PC-3 (cell line): ENCODE measurements around the gene TM4SF18.

Experiments used
- EZH2 ChIP-seq: fragments of 300-600 bp; sonication (generic); IDR thresholded peaks from one replicate; pipeline ENCODE4 v1.6.1; 2017; ENCODE audit warnings: antibody characterized with exemption, mild to moderate bottlenecking, low read length; ENCODE audit not compliant: unreplicated experiment
- EZH2phosphoT487 ChIP-seq: fragments of 300-600 bp; sonication (generic); IDR thresholded peaks from 2 replicates; pipeline ENCODE4 v1.6.1; 2018; ENCODE audit warnings: mild to moderate bottlenecking, antibody characterized with exemption, low read length, borderline replicate concordance
- TF ChIP-seq, protein P1 (sequence below): fragments of 300-600 bp; sonication (generic); conservative IDR thresholded peaks from 2 replicates; pipeline ENCODE4 v1.5.1; 2017; ENCODE audit warnings: antibody characterized with exemption, low read depth, mild to moderate bottlenecking, low read length

DNA sequence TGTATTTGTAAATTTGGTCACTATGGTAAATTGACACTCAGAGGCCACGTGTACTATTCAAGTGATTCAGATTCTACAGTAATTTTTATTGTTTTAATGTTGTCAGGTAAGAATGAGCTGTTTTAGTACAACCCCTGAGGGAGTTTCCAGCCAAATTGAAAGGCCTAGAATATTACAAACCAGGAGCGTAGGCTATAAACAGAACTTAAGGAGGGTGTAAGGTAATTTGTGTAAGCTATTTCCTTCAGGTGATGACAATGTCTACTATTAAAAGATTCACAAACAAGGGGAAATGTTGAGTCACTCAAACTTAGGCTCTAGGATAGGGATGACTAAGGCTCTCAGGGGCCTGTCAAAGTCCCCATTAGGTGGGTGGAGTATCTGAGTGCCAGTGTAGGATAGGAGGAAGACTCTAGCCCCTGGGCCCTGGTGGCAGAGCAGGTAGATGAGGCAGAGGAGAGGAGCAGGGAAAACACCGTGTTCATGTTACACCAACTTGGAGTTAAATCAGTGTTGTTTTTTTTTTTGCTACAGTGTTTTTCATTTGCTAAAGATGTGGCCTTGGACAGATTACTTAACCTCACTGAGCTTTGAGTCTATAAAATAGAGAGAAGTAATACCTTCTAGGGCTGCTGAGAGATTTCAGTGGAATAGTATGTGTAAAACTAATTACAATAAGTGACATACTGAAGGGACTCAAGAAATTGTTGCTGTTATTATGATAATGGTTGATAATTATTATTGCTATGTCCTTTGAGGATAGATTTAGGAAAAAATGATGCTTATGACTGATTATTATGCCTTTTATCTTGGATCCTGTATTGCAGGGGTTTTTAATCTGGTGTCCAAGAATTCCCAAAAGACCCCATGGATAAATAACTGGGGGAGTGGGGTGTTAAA, 33.8 kb upstream of the TM4SF18 start:
- TF ChIP-seq, protein P1, sequence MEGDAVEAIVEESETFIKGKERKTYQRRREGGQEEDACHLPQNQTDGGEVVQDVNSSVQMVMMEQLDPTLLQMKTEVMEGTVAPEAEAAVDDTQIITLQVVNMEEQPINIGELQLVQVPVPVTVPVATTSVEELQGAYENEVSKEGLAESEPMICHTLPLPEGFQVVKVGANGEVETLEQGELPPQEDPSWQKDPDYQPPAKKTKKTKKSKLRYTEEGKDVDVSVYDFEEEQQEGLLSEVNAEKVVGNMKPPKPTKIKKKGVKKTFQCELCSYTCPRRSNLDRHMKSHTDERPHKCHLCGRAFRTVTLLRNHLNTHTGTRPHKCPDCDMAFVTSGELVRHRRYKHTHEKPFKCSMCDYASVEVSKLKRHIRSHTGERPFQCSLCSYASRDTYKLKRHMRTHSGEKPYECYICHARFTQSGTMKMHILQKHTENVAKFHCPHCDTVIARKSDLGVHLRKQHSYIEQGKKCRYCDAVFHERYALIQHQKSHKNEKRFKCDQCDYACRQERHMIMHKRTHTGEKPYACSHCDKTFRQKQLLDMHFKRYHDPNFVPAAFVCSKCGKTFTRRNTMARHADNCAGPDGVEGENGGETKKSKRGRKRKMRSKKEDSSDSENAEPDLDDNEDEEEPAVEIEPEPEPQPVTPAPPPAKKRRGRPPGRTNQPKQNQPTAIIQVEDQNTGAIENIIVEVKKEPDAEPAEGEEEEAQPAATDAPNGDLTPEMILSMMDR, result no peak
- no peak for TF ChIP-seq EZH2
- TF ChIP-seq EZH2phosphoT487, result no peak
